Measurements from ENCODE around the gene SLC22A25. TPM values are rescaled to one million over a fixed set of nuclear protein-coding genes. Genes with fewer than 3 reads are reported as not detected.
"Not testable (repeated sequence)": the region's sequence is repeated elsewhere in the genome, so short reads cannot be mapped to it uniquely, and the experiment has no call there.

Gene SLC22A25
- total RNA-seq, 1 donor from 2014 or later = not detected

GRCh38 chr11:63250162-63251050 is 7.0 kb upstream of the SLC22A25 start:
- DNase-seq (no peak), ATAC-seq (ENCODE audit: low read depth) (no peak)
- intact Hi-C loops (cut with micrococcal nuclease) = no loop called here
- CTCF ChIA-PET = no interaction called here
- no peak overlapping the region for H3K27ac Mint-ChIP-seq
- no peak overlapping the region for H3K4me3 Mint-ChIP-seq
- no peak for TF ChIP-seq CTCF (IDR thresholded peaks at IDR 0.05)
- no peaks in the 10 kb centered on the region for H3K4me1 Mint-ChIP-seq
- POLR2A ChIA-PET = no interaction called here
- no peaks in the 10 kb centered on the region for H3K9me3 Mint-ChIP-seq
- peaks cover 30% of the 10 kb centered on the region for H3K27me3 Mint-ChIP-seq
- H3K36me3 Mint-ChIP-seq (ENCODE audit: low read depth) = no peaks in the 10 kb centered on the region

- CTCF ChIA-PET = no interaction called here
- intact Hi-C loops (cut with micrococcal nuclease) = no loop called here
- no peaks in the 10 kb centered on the region for H3K9me3 Mint-ChIP-seq
- no peak overlapping the region for H3K4me3 Mint-ChIP-seq
- H3K27me3 Mint-ChIP-seq = peaks cover 33% of the 10 kb centered on the region
- no peaks in the 10 kb centered on the region for H3K36me3 Mint-ChIP-seq (ENCODE audit: low read depth)
- ATAC-seq (ENCODE audit: low read depth) (no peak), DNase-seq (no peak)
- TF ChIP-seq CTCF (IDR thresholded peaks at IDR 0.05) = no peak
- H3K4me1 Mint-ChIP-seq = no peaks in the 10 kb centered on the region
- POLR2A ChIA-PET = no interaction called here
- H3K27ac Mint-ChIP-seq = no peak overlapping the region
These were observed 5.6 kb upstream of the SLC22A25 start for GRCh38 chr11:63248966-63249365.

- H3K27me3 Mint-ChIP-seq = peaks cover 37% of the 10 kb centered on the region
- ATAC-seq (ENCODE audit: low read depth); POLR2A ChIA-PET; H3K4me3 Mint-ChIP-seq; H3K9me3 Mint-ChIP-seq; DNase-seq; H3K36me3 Mint-ChIP-seq (ENCODE audit: low read depth); intact Hi-C loops (cut with micrococcal nuclease); H3K27ac Mint-ChIP-seq; H3K4me1 Mint-ChIP-seq; CTCF ChIA-PET: not testable (repeated sequence)
These were observed 4.0 kb upstream of the SLC22A25 start for GRCh38 chr11:63247237-63248002.

- Mint-ChIP-seq H3K4me3 (no peak overlapping the region), H3K27ac (no peak overlapping the region), H3K27me3 (peaks cover 32% of the 10 kb centered on the region), H3K36me3 (ENCODE audit: low read depth) (no peaks in the 10 kb centered on the region), H3K4me1 (no peaks in the 10 kb centered on the region), H3K9me3 (no peaks in the 10 kb centered on the region)
- intact Hi-C loops (cut with micrococcal nuclease) = no loop called here
- DNase-seq (no peak), ATAC-seq (ENCODE audit: low read depth) (no peak)
- no peak for TF ChIP-seq CTCF (IDR thresholded peaks at IDR 0.05)
- CTCF ChIA-PET = no interaction called here
- POLR2A ChIA-PET = no interaction called here
These were observed 2.6 kb upstream of the SLC22A25 start for GRCh38 chr11:63246045-63246444.

GRCh38 chr11:63244862-63245261 is 1.5 kb upstream of the SLC22A25 start:
- Mint-ChIP-seq H3K36me3 (ENCODE audit: low read depth) (no peaks in the 10 kb centered on the region), H3K4me3 (no peak overlapping the region), H3K27me3 (peaks cover 29% of the 10 kb centered on the region), H3K4me1 (no peaks in the 10 kb centered on the region), H3K27ac (no peak overlapping the region), H3K9me3 (no peaks in the 10 kb centered on the region)
- ChIA-PET POLR2A (no interaction called here), CTCF (no interaction called here)
- DNase-seq (no peak), ATAC-seq (ENCODE audit: low read depth) (no peak)
- TF ChIP-seq CTCF (IDR thresholded peaks at IDR 0.05) = no peak
- intact Hi-C loops (cut with micrococcal nuclease) = no loop called here
